ENCODE results near the gene MLXIP. TPM values are rescaled to one million over a fixed set of nuclear protein-coding genes. Genes with fewer than 3 reads are reported as not detected.
"Not testable (repeated sequence)": the region's sequence is repeated elsewhere in the genome, so short reads cannot be mapped to it uniquely, and the experiment has no call there.

MLXIP gene
- total RNA-seq, 2 experiments from 2014 or later: 18.8 to 22.0 TPM

DNA sequence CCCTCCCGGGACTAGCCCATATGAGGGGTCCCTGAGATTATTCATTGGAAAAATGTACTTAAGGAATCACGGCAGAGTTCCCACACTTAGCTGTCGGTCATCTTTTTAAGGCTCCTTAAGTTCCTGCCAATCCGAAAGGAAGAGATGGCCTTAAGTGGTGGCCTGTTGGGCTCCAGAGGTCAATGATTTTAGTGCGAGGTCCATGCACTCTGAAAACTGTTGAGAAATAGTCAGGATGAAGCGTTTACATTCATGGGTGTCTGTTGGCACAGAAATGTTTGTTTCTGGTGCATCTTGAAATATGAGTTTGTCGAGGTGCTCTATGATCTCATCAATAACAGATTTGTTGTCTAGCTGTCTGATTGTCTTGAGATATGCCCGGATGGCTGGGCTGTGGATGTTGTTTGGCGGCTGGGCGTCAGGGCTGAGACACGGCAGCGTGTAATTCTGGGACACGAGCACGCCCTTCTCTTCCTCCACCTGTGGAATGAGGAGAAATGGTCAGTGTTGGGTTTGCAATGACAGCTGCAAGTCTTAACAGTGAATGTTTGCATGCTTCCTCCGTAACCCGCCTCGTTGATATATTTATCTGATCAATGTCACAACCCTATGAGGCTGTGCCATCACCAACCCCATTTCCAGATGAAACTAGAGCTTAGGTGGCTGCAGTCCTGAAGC, 93.8 kb downstream of the MLXIP start:
- CTCF ChIA-PET: interaction anchor here (1.2 kb wide), 1 partner anchor 18 kb away, joined by 3 read pairs; no protein-coding TSS in a partner anchor
- H3K4me1 Mint-ChIP-seq (ENCODE audit: low read depth): no peaks in the 10 kb centered on the region
- intact Hi-C loops (cut with micrococcal nuclease): no loop called here
- no peak overlapping the region for H3K4me3 Mint-ChIP-seq
- H3K27me3 Mint-ChIP-seq (ENCODE audit: low read depth): no peaks in the 10 kb centered on the region
- H3K27ac Mint-ChIP-seq: no peak overlapping the region
- DNase-seq: no peak
- no peaks in the 10 kb centered on the region for H3K9me3 Mint-ChIP-seq
- H3K36me3 Mint-ChIP-seq (ENCODE audit: low read depth): no peaks in the 10 kb centered on the region

DNA sequence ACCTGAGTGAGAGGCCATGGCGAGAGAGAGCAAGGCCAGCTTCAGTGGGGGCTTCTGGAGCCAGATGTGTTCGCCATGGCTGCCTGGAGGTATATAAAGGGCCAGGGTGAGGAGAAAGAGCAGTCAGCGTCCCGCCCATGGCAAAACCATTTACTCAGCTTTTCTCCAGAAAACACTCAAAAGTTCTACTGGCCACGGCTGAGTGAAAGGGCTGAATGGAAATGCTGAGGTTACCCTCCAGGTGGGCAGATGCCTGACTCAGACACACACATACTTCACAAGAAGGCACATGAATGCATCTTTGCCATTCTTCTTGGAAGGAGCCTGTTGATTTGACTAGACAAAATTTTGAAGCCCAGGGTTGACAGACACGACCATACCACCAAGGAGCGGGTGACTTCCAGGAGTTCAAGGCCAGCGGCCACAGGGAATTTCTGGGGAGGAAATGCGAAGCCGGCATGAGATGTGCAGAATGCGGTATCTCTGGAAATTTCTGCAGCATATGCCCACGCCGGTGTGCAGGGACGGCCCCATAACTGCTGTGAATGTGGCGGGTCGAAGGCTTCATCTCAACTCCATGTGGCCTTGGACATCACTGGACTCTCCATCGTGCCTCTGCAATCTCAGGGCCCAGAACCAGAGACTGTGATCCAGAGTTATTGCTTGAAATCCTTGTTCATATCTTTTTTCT, 95.7 kb downstream of the MLXIP start, which contains the start of gene IL31:
Gene IL31 (minus strand): TSS at position 67 of the 691 bp plus-strand sequence. CDS start 49 bp downstream, at position 18.
- no peak within 1 kb of the TSS for H3K4me3 Mint-ChIP-seq

DNA sequence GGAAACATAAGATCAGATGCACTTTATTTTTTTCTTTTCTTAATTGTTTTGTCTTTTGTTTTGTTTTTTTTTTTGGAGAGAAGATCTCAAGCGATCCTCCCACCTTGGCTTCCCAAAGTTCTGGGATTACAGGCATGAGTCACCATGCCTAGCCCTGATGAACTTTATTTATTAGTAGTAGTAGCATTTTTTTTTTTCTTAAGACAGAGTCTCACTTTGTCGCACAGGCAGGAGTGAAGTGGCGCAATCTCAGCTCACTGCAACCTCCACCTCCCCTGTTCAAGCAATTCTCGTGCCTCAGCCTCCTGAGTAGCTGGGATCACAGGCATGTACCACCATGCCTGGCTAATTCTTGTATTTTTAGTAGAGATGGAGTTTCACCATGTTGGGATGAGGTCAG, 97.9 kb downstream of the MLXIP start:
- H3K36me3 Mint-ChIP-seq (ENCODE audit: low read depth); DNase-seq; H3K27ac Mint-ChIP-seq; H3K4me1 Mint-ChIP-seq (ENCODE audit: low read depth); H3K4me3 Mint-ChIP-seq; H3K27me3 Mint-ChIP-seq (ENCODE audit: low read depth); intact Hi-C loops (cut with micrococcal nuclease); H3K9me3 Mint-ChIP-seq; CTCF ChIA-PET: not testable (repeated sequence)

More for the DNA sequence above, 95.7 kb downstream of the MLXIP start, which contains the start of gene IL31:
- no peak for DNase-seq
- intact Hi-C loops (cut with micrococcal nuclease): no loop called here
- Mint-ChIP-seq H3K27ac (no peak within 1 kb of the TSS), H3K36me3 (ENCODE audit: low read depth) (no peaks in the 10 kb centered on the region), H3K4me1 (ENCODE audit: low read depth) (no peaks in the 10 kb centered on the region), H3K9me3 (no peaks in the 10 kb centered on the region), H3K27me3 (ENCODE audit: low read depth) (no peaks in the 10 kb centered on the region)
- CTCF ChIA-PET: interaction anchor here (0.8 to 0.9 kb wide), 2 partner anchors 13 to 850 kb away, joined by 3 to 4 read pairs; no protein-coding TSS in a partner anchor

DNA sequence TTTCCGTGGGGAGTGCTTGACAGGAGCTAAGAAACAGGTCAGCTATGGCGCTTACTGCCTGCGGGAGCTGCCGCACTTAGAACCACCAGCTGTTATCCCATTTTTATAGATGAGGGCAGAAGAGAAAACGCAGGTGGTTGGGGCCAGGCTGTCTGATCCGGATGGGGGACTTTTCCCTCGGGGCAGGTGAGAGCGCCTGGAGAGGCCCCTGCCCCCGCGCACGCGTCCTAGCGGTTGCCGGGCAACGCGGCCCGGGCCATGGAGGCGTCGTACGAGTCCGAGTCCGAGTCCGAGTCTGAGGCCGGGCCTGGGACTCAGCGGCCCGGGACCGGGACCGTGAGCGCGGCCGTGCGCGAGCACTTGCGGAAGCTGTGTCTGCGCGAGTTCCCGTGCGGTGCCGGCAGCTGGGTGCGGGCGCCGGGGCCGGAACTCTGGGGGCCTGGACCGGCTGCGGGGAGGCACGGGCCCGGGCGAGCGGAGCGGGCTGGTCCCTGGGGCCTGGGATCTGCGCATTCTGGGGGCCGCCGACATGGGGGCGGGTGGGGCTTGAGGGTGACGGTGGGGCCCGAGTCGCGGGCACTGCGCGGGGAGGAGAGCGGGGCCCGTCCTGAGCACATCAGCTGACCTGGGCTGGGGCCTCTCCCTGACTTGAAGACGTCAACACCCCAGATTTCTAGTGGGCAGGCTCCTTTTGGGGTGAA, 104.5 kb downstream of the MLXIP start, which contains the start of gene LRRC43:
Gene LRRC43 (plus strand): TSS at position 237 of the 701 bp plus-strand sequence. CDS start 22 bp downstream, at position 259.
- no peaks in the 10 kb centered on the region for H3K36me3 Mint-ChIP-seq (ENCODE audit: low read depth)
- peaks cover 7% of the 10 kb centered on the region for H3K27me3 Mint-ChIP-seq (ENCODE audit: low read depth)
- peak; percentile 44 for DNase-seq
- peaks cover 7% of the 10 kb centered on the region for H3K4me1 Mint-ChIP-seq (ENCODE audit: low read depth)
- peak within 1 kb of the TSS; percentile 75 for H3K4me3 Mint-ChIP-seq
- intact Hi-C loops (cut with micrococcal nuclease): no loop called here
- CTCF ChIA-PET: interaction anchor here (0.6 to 1.5 kb wide), 2 partner anchors 53 to 748 kb away, joined by 3 to 4 read pairs; no protein-coding TSS in a partner anchor
- no peaks in the 10 kb centered on the region for H3K9me3 Mint-ChIP-seq
- H3K27ac Mint-ChIP-seq: no peak within 1 kb of the TSS

DNA sequence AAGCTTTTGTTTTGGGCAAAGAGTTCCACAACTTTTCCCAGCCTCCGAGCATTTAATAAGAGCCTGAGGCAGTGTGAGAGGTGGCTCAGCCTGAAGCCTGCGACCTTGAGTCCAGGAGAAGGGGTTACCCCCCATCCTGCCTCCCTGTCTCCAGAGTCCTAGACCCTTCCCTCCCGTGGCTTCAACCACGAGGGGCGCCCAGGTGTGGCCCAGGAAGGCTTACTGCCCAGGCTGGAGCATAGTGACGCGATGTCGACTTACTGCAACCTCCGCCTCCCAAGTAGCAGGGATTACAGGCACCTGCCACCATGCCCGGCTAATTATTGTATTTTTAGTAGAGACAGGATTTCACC, 105.0 kb downstream of the MLXIP start:
- peaks cover 7% of the 10 kb centered on the region for H3K27me3 Mint-ChIP-seq (ENCODE audit: low read depth)
- peaks cover 7% of the 10 kb centered on the region for H3K4me1 Mint-ChIP-seq (ENCODE audit: low read depth)
- peak overlapping the region; percentile 75 for H3K4me3 Mint-ChIP-seq
- no peak for DNase-seq
- intact Hi-C loops (cut with micrococcal nuclease): no loop called here
- CTCF ChIA-PET: interaction anchor here (1.5 kb wide), 1 partner anchor 53 kb away, joined by 4 read pairs; no protein-coding TSS in a partner anchor
- H3K9me3 Mint-ChIP-seq: no peaks in the 10 kb centered on the region
- H3K27ac Mint-ChIP-seq: no peak overlapping the region
- H3K36me3 Mint-ChIP-seq (ENCODE audit: low read depth): no peaks in the 10 kb centered on the region

DNA sequence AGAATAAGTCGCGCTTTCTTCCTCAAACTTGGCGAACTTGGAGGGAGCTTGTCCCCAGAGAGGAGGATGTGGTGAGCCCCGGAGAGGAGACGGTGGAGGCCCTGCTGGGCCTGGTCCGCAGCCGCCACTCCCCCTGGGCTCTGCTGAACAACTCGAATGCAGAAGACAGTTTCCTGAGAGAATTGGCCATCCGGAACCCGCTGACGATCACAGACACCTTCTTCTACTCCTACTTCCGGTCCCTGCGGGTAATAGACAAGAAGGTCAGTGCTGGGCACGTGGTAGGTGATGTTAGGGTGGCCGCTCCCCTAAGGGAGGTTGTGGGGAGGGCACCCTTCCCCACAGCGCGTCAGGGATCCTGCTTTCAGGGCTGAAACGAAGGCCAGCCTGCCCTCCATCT, 106.0 kb downstream of the MLXIP start:
- CTCF ChIA-PET: interaction anchor here (0.7 kb wide), 1 partner anchor 42 kb away, joined by 3 read pairs; no protein-coding TSS in a partner anchor

DNA sequence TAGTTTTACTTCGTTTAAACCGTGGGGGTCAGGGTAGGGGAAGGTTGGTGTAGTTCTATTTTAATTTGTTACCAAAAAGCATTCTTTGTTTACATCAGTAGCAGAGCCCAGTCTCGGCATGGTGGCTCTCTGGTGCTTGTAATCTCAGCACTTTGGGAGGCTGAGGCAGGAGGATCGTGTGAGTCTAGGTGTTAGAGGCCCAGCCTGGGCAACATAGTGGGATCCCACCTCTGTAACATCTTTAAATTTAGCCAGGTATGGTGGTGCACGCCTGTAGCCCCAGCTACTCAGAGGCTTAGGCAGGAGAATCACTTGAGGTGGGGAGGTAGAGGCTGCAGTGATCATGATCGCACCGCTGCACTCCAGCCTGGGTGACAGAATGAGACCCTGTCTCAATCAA, 106.5 kb downstream of the MLXIP start:
- H3K4me3 Mint-ChIP-seq: no peak overlapping the region
- DNase-seq: no peak
- H3K27me3 Mint-ChIP-seq (ENCODE audit: low read depth): peaks cover 7% of the 10 kb centered on the region
- no peak overlapping the region for H3K27ac Mint-ChIP-seq
- CTCF ChIA-PET: no interaction called here
- no peaks in the 10 kb centered on the region for H3K9me3 Mint-ChIP-seq
- H3K36me3 Mint-ChIP-seq (ENCODE audit: low read depth): no peaks in the 10 kb centered on the region
- intact Hi-C loops (cut with micrococcal nuclease): no loop called here
- peaks cover 7% of the 10 kb centered on the region for H3K4me1 Mint-ChIP-seq (ENCODE audit: low read depth)

More for the DNA sequence above, 106.0 kb downstream of the MLXIP start:
- Mint-ChIP-seq H3K4me1 (ENCODE audit: low read depth) (peaks cover 7% of the 10 kb centered on the region), H3K4me3 (no peak overlapping the region), H3K36me3 (ENCODE audit: low read depth) (no peaks in the 10 kb centered on the region), H3K9me3 (no peaks in the 10 kb centered on the region), H3K27me3 (ENCODE audit: low read depth) (peaks cover 7% of the 10 kb centered on the region), H3K27ac (no peak overlapping the region)
- intact Hi-C loops (cut with micrococcal nuclease): no loop called here
- no peak for DNase-seq

DNA sequence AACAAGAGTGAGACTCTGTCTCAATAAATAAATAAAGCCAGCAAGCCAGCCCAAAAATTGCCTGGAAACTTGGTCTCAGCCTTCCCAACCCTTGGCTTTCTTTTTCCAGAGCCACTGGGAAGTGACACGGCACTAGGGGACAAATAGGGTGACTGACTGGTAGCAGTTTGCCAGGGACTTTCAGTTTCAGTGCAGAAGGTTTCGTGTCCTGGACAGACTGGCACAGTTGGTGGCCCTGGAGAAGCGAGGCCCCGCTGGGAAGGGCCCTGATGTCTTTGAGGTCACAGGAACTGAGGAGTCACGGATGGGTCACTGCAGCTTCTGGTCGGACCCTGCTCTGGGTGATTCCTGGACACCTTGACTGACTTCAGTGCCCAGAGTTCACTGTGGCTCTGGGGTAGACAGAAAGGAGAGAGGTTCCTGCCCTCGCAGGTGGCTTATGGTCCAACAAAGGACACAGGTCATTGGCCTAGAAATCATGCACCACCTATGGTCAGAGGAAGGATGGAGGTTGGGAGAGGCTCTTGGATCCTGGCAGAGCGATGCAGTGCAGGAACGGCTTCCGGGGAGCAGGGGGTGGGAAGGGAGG, 107.0 kb downstream of the MLXIP start:
- H3K9me3 Mint-ChIP-seq: no peaks in the 10 kb centered on the region
- intact Hi-C loops (cut with micrococcal nuclease): no loop called here
- CTCF ChIA-PET: no interaction called here
- H3K36me3 Mint-ChIP-seq (ENCODE audit: low read depth): no peaks in the 10 kb centered on the region
- H3K4me1 Mint-ChIP-seq (ENCODE audit: low read depth): peaks cover 7% of the 10 kb centered on the region
- H3K4me3 Mint-ChIP-seq: no peak overlapping the region
- peaks cover 7% of the 10 kb centered on the region for H3K27me3 Mint-ChIP-seq (ENCODE audit: low read depth)
- no peak overlapping the region for H3K27ac Mint-ChIP-seq
- no peak for DNase-seq

DNA sequence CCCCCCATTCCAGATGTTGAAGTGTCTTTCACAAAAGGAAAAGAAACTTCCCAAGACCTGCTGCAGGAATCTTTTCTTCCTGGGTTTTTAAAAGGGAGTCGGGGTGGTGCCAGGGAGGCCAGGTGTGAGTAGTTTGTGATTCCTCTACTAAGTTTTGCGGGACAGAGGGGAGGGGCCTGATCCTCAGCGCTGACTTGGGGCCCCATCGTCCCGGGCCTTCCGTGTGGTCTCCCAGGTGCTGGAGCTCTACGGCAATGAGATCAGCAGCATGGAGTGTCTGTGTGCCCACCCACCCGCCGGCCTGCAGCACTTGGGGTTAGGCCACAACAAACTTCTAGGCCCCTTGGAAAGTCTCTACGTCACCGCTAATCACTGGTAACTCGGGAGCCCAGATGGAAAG, 108.9 kb downstream of the MLXIP start:
- intact Hi-C loops (cut with micrococcal nuclease): no loop called here

DNA sequence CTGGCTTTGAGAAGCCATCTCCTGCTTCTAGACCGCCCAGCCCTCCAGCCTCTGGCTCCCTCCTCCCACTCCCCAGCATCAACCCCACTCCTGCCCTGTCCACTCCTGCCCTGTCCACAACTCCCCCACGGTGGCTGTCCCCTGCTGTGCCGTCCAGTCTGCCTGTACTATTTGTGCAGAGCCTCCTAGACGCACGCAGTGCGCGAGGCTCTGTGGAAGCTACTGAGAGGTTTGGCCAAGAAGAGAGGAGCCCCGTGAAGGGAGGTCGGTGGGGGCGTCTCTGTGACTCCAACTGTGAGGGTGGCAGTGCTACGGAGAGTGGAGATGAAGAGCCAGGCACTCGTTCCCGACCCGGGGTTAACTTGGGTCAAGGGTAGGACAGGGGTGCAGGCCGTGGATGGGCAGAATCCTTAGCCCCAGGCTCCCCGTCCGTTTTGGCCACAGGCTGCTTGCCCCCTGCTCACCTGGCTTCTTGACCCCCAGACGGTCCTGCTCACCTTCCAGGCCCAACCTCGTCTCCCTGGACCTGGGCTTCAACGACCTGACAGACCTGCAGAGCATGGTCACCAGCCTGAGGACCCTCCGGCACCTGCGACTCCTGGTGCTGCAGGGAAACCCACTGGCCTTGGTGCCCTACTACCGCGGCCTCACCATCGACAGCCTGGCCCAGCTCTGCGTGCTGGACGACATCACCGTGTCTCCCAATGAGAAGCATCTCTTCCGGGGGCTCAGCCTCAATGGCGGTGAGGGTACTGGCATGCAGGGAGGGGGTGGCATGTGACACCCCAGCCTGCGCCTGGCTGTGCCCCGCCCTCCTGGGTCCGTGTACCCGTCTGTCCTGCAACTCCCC, 111.3 kb downstream of the MLXIP start:
- H3K27me3 Mint-ChIP-seq (ENCODE audit: low read depth): peaks cover 3% of the 10 kb centered on the region
- no peak for DNase-seq
- H3K9me3 Mint-ChIP-seq: peaks cover under 1% of the 10 kb centered on the region
- H3K4me3 Mint-ChIP-seq: no peak overlapping the region
- CTCF ChIA-PET: interaction anchor here (0.7 to 1.3 kb wide), 10 partner anchors 34 to 312 kb away, joined by 3 to 6 read pairs (median 3); no protein-coding TSS in a partner anchor
- H3K36me3 Mint-ChIP-seq (ENCODE audit: low read depth): no peaks in the 10 kb centered on the region
- intact Hi-C loops (cut with micrococcal nuclease): loop anchor here (2.0 kb wide), 1 partner anchor 67 kb away; no protein-coding TSS in a partner anchor
- no peak overlapping the region for H3K27ac Mint-ChIP-seq
- no peaks in the 10 kb centered on the region for H3K4me1 Mint-ChIP-seq (ENCODE audit: low read depth)

More for the DNA sequence above, 108.9 kb downstream of the MLXIP start:
- peaks cover 7% of the 10 kb centered on the region for H3K27me3 Mint-ChIP-seq (ENCODE audit: low read depth)
- peaks cover 7% of the 10 kb centered on the region for H3K4me1 Mint-ChIP-seq (ENCODE audit: low read depth)
- no peak overlapping the region for H3K4me3 Mint-ChIP-seq
- no peaks in the 10 kb centered on the region for H3K36me3 Mint-ChIP-seq (ENCODE audit: low read depth)
- CTCF ChIA-PET: interaction anchor here (1.2 kb wide), 1 partner anchor 13 kb away, joined by 4 read pairs; the partner anchor contains the start of gene IL31
- no peak for DNase-seq
- H3K9me3 Mint-ChIP-seq: no peaks in the 10 kb centered on the region
- H3K27ac Mint-ChIP-seq: no peak overlapping the region

All from activated naive CD4-positive, alpha-beta T cell treated with anti-CD3 and anti-CD28 coated beads for 36 hours (primary cell).